ENCODE data around the gene WDR3. TPM values are rescaled to one million over a fixed set of nuclear protein-coding genes. Genes with fewer than 3 reads are reported as not detected.

The WDR3 gene
- total and polyA plus RNA-seq, 2 donors (not counting 3 experiments of a cell fraction or from before 2014, with no cell fraction given), result 12.4 to 27.7 TPM

GRCh38 chr1:117952386-117952785, 22.8 kb downstream of the WDR3 start:
- no peaks in the 10 kb centered on the region for H3K9me3 ChIP-seq (replicated peaks; ENCODE audit: control insufficient read depth, insufficient read depth, low read length)
- intact Hi-C loops (cut with micrococcal nuclease), result no loop called here

More at GRCh38 chr1:117952386-117952785, 22.8 kb downstream of the WDR3 start:
- H3K27ac ChIP-seq (ENCODE audit: insufficient read depth, low read depth, low read length), result no peak overlapping the region
- H3K4me1 ChIP-seq (ENCODE audit: control insufficient read depth, extremely low read depth, insufficient read depth, low read length), result no peaks in the 10 kb centered on the region
- no peak overlapping the region for H3K4me3 ChIP-seq (replicated peaks in 1 of 3; ENCODE audit: insufficient read depth in 1 of 3, low read depth in 1 of 3, low read length in 3 of 3)
- no peaks in the 10 kb centered on the region for H4K20me1 ChIP-seq (replicated peaks; ENCODE audit: control insufficient read depth, extremely low read depth, insufficient read depth, low read length)
- H3K27me3 ChIP-seq (ENCODE audit: control insufficient read depth in 2 of 2, insufficient read depth in 2 of 2, low read length in 2 of 2), result no peaks in the 10 kb centered on the region
- no peak for DNase-seq (ENCODE audit: low read depth, low spot score)
- BruUV-seq (replicated peaks), result no TSS peak
- TF ChIP-seq CTCF (IDR thresholded peaks at IDR 0.05; ENCODE audit: extremely low read depth in 1 of 2, insufficient read depth in 1 of 2, low read depth in 1 of 2, low read length in 2 of 2), result no peak
- TF ChIP-seq POLR2AphosphoS5 (IDR thresholded peaks at IDR 0.05; ENCODE audit: insufficient read depth, low read depth, low read length), result no peak
- TF ChIP-seq MYC (IDR thresholded peaks at IDR 0.05; ENCODE audit: low read depth, low read length), result no peak
- no peak for TF ChIP-seq JUN (IDR thresholded peaks at IDR 0.05; ENCODE audit: borderline replicate concordance, insufficient read depth, insufficient read length, low read depth)
- no peak for TF ChIP-seq POLR2A (IDR thresholded peaks at IDR 0.05; ENCODE audit: low read depth, low read length)
- no peak for TF ChIP-seq MAX (IDR thresholded peaks at IDR 0.05; ENCODE audit: insufficient read depth, insufficient read length)
- TF ChIP-seq GATA2 (IDR thresholded peaks at IDR 0.05; ENCODE audit: insufficient read depth, insufficient read length, low read depth, low read length), result no peak
- no peaks in the 10 kb centered on the region for H3K79me2 ChIP-seq (ENCODE audit: control insufficient read depth, insufficient read depth, low read length)
- no peak overlapping the region for H2AFZ ChIP-seq (ENCODE audit: low read depth, low read length)
- no peaks in the 10 kb centered on the region for H3K9me1 ChIP-seq (replicated peaks; ENCODE audit: control insufficient read depth, extremely low read depth, insufficient read depth, low read length)
- POLR2A ChIA-PET, result no interaction called here
- CTCF ChIA-PET, result interaction anchor here (1.4 kb wide), 1 partner anchor 9 kb away, joined by 4 read pairs; no protein-coding TSS in a partner anchor
- no peak overlapping the region for H3K4me2 ChIP-seq (ENCODE audit: insufficient read depth, low read length)
- peaks cover 16 to 28% of the 10 kb centered on the region in 2 experiments for H3K36me3 ChIP-seq (ENCODE audit: control insufficient read depth in 2 of 2, extremely low read depth in 1 of 2, insufficient read depth in 2 of 2, low read length in 2 of 2)
- dilution Hi-C loops (cut with MboI; ENCODE audit: extremely low pct_ligation_motif_present, low sequenced_read_pairs), result no loop called here
- H3K9ac ChIP-seq (replicated peaks; ENCODE audit: extremely low read depth, insufficient read depth, low read length), result no peak overlapping the region
- no peak for FAIRE-seq

All from endothelial cell of umbilical vein (primary cell).